Esophagus squamous epithelium (tissue), 5 donors: Measurements from ENCODE around the gene UVSSA. TPM values are rescaled to one million over a fixed set of nuclear protein-coding genes. Genes with fewer than 3 reads are reported as not detected.

Experiments used
- DNase-seq: peaks from one replicate; lab custom pipeline; 2025; lab: John Stamatoyannopoulos, UW
- H3K27ac ChIP-seq, 4 donors: fragments of 200-600 bp; sonication (generic); one replicate each; pipeline ENCODE4 v1.5.1; 2016 to 2019; ENCODE audit warnings: mild to moderate bottlenecking in 1 of 4
- H3K27me3 ChIP-seq, 4 donors: fragments of 200-600 bp; sonication (generic); 1 replicate in 3 of 4; 2 replicates in 1 of 4; pipeline versions ENCODE4 v1.5.1 to v1.6.0; 2017 to 2021; ENCODE audit warnings: antibody characterized with exemption in 1 of 4
- H3K36me3 ChIP-seq, 3 donors: fragments of 200-600 bp; sonication (generic); one replicate each; pipeline ENCODE4 v1.5.1; 2016 to 2019
- H3K4me1 ChIP-seq, 3 donors: fragments of 200-600 bp; sonication (generic); one replicate each; pipeline ENCODE4 v1.5.1; 2017 to 2019
- H3K4me3 ChIP-seq, 4 donors: fragments of 200-600 bp; sonication (generic); 1 replicate in 3 of 4; 2 replicates in 1 of 4; pipeline ENCODE4 v1.5.1; 2016 to 2019; ENCODE audit warnings: mild to moderate bottlenecking in 2 of 4, moderate library complexity in 1 of 4
- H3K9me3 ChIP-seq, 3 donors: fragments of 200-600 bp; sonication (generic); one replicate each; pipeline ENCODE4 v1.5.1; 2016 to 2019
- CTCF ChIP-seq, 6 experiments: fragments of 450-650 bp in 4 of 6; fragments of 200-600 bp in 2 of 6; sonication (generic) in 2 of 6; IDR thresholded peaks; one replicate each; pipeline ENCODE4 v1.5.1; 2016 to 2019; ENCODE audit warnings: antibody characterized with exemption in 6 of 6, mild to moderate bottlenecking in 4 of 6, moderate library complexity in 4 of 6
- POLR2A ChIP-seq, 4 donors: fragments of 450-650 bp; IDR thresholded peaks; one replicate each; pipeline ENCODE4 v1.6.1; 2017; ENCODE audit warnings: antibody characterized with exemption in 4 of 4, mild to moderate bottlenecking in 4 of 4, moderate library complexity in 3 of 4
- WGBS, 2 donors: methylation state at CpG; one replicate each; pipeline ENCODE4 v1.1.5; 2018; 5-methylcytosine and 5-hydroxymethylcytosine counted together
- intact Hi-C: fragments of 100-400 bp; cut with DNase I; formaldehyde crosslinking; loops from one replicate; pipeline ENCODE4 v1.15.0; 2022
- total RNA-seq, 4 donors: library from RNA; depleted of rRNA; stranded (reverse); fragments of >200 nt; gene quantifications; one replicate each; pipeline ENCODE4 v1.1.0, GENCODE V29; 2016
- donor health status: DM: yes; HTN: yes; CAD: no.

The UVSSA gene
- total RNA-seq, 4 donors from 2014 or later: 7.2 to 12.8 (median 11.5) TPM

- no peaks in the 10 kb centered on the region for H3K9me3 ChIP-seq
- no peak overlapping the region for H3K27ac ChIP-seq
- DNase-seq: no peak
- WGBS, 2 donors: 84 to 86% methylated on average over 2 to 5 of the region's 5 CpGs
- peaks cover 8 to 50% (median 12%) of the 10 kb centered on the region in 3 donors for H3K36me3 ChIP-seq
- no peaks in the 10 kb centered on the region for H3K27me3 ChIP-seq
- no peak for TF ChIP-seq POLR2A (IDR thresholded peaks at IDR 0.05)
- TF ChIP-seq CTCF (IDR thresholded peaks at IDR 0.05): no peak
- intact Hi-C loops: loop anchor here (5.0 to 10.0 kb wide), 2 partner anchors 218 to 275 kb away; no protein-coding TSS in a partner anchor
- H3K4me1 ChIP-seq: peaks cover 15 to 48% (median 26%) of the 10 kb centered on the region in 3 donors
- H3K4me3 ChIP-seq: no peak overlapping the region
Observed at GRCh38 chr4:1350169-1350520, 3.1 kb downstream of the UVSSA start.

- no peak for DNase-seq
- Histone ChIP-seq H3K27me3 (no peaks in the 10 kb centered on the region), H3K36me3 (peaks cover 13 to 68% (median 16%) of the 10 kb centered on the region in 3 donors), H3K9me3 (no peaks in the 10 kb centered on the region), H3K27ac (peak overlapping the region in 3 of 4 donors; percentile 31 to 52 (median 36)), H3K4me3 (no peak overlapping the region), H3K4me1 (peaks cover 10 to 45% (median 19%) of the 10 kb centered on the region in 3 donors)
- 30 to 42% methylated on average over 5 to 8 of the region's 24 CpGs for WGBS, 2 donors
- TF ChIP-seq POLR2A (IDR thresholded peaks at IDR 0.05) (no peak), CTCF (IDR thresholded peaks at IDR 0.05) (peak; percentile 89 to 97 (median 92))
- intact Hi-C loops: loop anchor here (5.0 to 10.0 kb wide), 2 partner anchors 220 to 273 kb away; no protein-coding TSS in a partner anchor
Observed at GRCh38 chr4:1351854-1352566, 5.0 kb downstream of the UVSSA start.

- H3K36me3 ChIP-seq: peaks cover 13 to 74% (median 16%) of the 10 kb centered on the region in 3 donors
- intact Hi-C loops: loop anchor here (5.0 to 10.0 kb wide), 2 partner anchors 220 to 272 kb away; no protein-coding TSS in a partner anchor
Observed at GRCh38 chr4:1352567-1352900, 5.5 kb downstream of the UVSSA start.

GRCh38 chr4:1353186-1354055 lies 6.4 kb downstream of the UVSSA start:
- H3K9me3 ChIP-seq: no peaks in the 10 kb centered on the region
- WGBS, 2 donors: 70 to 92% methylated on average over 2 to 11 of the region's 30 CpGs
- TF ChIP-seq CTCF (IDR thresholded peaks at IDR 0.05): no peak
- no peak for TF ChIP-seq POLR2A (IDR thresholded peaks at IDR 0.05)

More at GRCh38 chr4:1352567-1352900, 5.5 kb downstream of the UVSSA start:
- H3K27me3 ChIP-seq: no peaks in the 10 kb centered on the region
- H3K27ac ChIP-seq: no peak overlapping the region
- H3K9me3 ChIP-seq: no peaks in the 10 kb centered on the region
- WGBS, 2 donors: 79 to 96% methylated on average over 4 to 10 of the region's 12 CpGs
- no peak for DNase-seq
- no peak overlapping the region for H3K4me3 ChIP-seq
- no peak for TF ChIP-seq POLR2A (IDR thresholded peaks at IDR 0.05)
- TF ChIP-seq CTCF (IDR thresholded peaks at IDR 0.05): no peak
- peaks cover 10 to 43% (median 18%) of the 10 kb centered on the region in 3 donors for H3K4me1 ChIP-seq

More at GRCh38 chr4:1353186-1354055, 6.4 kb downstream of the UVSSA start:
- no peak overlapping the region for H3K27ac ChIP-seq
- intact Hi-C loops: loop anchor here (5.0 to 10.0 kb wide), 2 partner anchors 221 to 271 kb away; no protein-coding TSS in a partner anchor
- H3K4me3 ChIP-seq: no peak overlapping the region
- peaks cover 13 to 83% (median 22%) of the 10 kb centered on the region in 3 donors for H3K36me3 ChIP-seq
- peaks cover 6 to 34% (median 9%) of the 10 kb centered on the region in 3 donors for H3K4me1 ChIP-seq
- no peaks in the 10 kb centered on the region for H3K27me3 ChIP-seq
- no peak for DNase-seq
